Transverse colon (tissue), 4 donors: Measurements from ENCODE around the gene CEACAM4.

ENCODE experiments used
- POLR2A ChIP-seq: fragments of 450-650 bp; IDR thresholded peaks from one replicate; pipeline ENCODE4 v1.6.1; 2016; ENCODE audit warnings: antibody characterized with exemption, mild to moderate bottlenecking, moderate library complexity
- POLR2AphosphoS5 ChIP-seq, 3 donors: sonication (generic); formaldehyde crosslinking; IDR thresholded peaks; one replicate each; pipeline ENCODE4 v1.6.1; 2016; ENCODE audit warnings: antibody characterized with exemption in 3 of 3
- TF ChIP-seq, protein P1 (sequence below), 5 experiments: fragments of 200-600 bp in 3 of 5; fragments of 450-650 bp in 2 of 5; sonication (generic) in 3 of 5; IDR thresholded peaks; 1 replicate in 2 of 5; 2 replicates in 3 of 5; pipeline ENCODE4 v1.5.1; 2016 to 2017; ENCODE audit warnings: antibody characterized with exemption in 5 of 5, inconsistent platforms in 3 of 5, mild to moderate bottlenecking in 2 of 5, moderate library complexity in 1 of 5

- TF ChIP-seq, protein P1, sequence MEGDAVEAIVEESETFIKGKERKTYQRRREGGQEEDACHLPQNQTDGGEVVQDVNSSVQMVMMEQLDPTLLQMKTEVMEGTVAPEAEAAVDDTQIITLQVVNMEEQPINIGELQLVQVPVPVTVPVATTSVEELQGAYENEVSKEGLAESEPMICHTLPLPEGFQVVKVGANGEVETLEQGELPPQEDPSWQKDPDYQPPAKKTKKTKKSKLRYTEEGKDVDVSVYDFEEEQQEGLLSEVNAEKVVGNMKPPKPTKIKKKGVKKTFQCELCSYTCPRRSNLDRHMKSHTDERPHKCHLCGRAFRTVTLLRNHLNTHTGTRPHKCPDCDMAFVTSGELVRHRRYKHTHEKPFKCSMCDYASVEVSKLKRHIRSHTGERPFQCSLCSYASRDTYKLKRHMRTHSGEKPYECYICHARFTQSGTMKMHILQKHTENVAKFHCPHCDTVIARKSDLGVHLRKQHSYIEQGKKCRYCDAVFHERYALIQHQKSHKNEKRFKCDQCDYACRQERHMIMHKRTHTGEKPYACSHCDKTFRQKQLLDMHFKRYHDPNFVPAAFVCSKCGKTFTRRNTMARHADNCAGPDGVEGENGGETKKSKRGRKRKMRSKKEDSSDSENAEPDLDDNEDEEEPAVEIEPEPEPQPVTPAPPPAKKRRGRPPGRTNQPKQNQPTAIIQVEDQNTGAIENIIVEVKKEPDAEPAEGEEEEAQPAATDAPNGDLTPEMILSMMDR (IDR thresholded peaks at IDR 0.05) = no peak
- TF ChIP-seq POLR2A (no peak), POLR2AphosphoS5 (IDR thresholded peaks at IDR 0.05) (no peak)
Measured at GRCh38 chr19:41599175-41599966, 27.5 kb downstream of the CEACAM4 start.
